HepG2 (cell line): ENCODE measurements around the gene CAGE1.

Experiments used
- ATAD3A ChIP-seq: sonication (generic); formaldehyde crosslinking; IDR thresholded peaks from 2 replicates; pipeline ENCODE4 v1.4.0; 2020; ENCODE audit warnings: missing genetic modification reagents
- CEBPG ChIP-seq: IDR thresholded peaks from 2 replicates; pipeline ENCODE4 v1.6.1; 2016
- CTCF ChIP-seq: sonication (generic); formaldehyde crosslinking; IDR thresholded peaks from 2 replicates; pipeline ENCODE4 v1.5.0; 2020; ENCODE audit warnings: mild to moderate bottlenecking, missing genetic modification reagents, moderate library complexity
- DNMT1 ChIP-seq: sonication (generic); formaldehyde crosslinking; IDR thresholded peaks from 2 replicates; pipeline ENCODE4 v1.5.1; 2020; ENCODE audit warnings: mild to moderate bottlenecking, missing genetic modification reagents
- KAT7 ChIP-seq: IDR thresholded peaks from 2 replicates; pipeline ENCODE4 v1.6.1; 2018; ENCODE audit warnings: borderline replicate concordance, missing compliant biosample characterization
- TAF1 ChIP-seq: sonication (generic); formaldehyde crosslinking; IDR thresholded peaks from 2 replicates; pipeline ENCODE4 v1.4.0; 2020; ENCODE audit warnings: missing genetic modification reagents
- ZNF124 ChIP-seq: sonication (generic); formaldehyde crosslinking; IDR thresholded peaks from 2 replicates; pipeline ENCODE4 v1.4.0; 2020; ENCODE audit warnings: missing genetic modification reagents
- ZSCAN25 ChIP-seq: sonication (generic); formaldehyde crosslinking; IDR thresholded peaks from 2 replicates; pipeline ENCODE4 v1.8.0; 2022; ENCODE audit warnings: mild to moderate bottlenecking, missing genetic modification reagents
- TF ChIP-seq, protein P1 (sequence below): IDR thresholded peaks from 2 replicates; pipeline ENCODE4 v1.6.1; 2016; ENCODE audit warnings: mild to moderate bottlenecking, missing biosample characterization, missing genetic modification reagents
- TF ChIP-seq, protein P2 (sequence below), 2 experiments: fragments of 450-650 bp in 1 of 2; sonication (generic) in 1 of 2; formaldehyde crosslinking; IDR thresholded peaks; 2 replicates each; pipeline versions ENCODE4 v1.5.0 to v1.8.0; 2020 to 2022; ENCODE audit warnings: mild to moderate bottlenecking in 1 of 2, missing genetic modification reagents in 1 of 2

DNA sequence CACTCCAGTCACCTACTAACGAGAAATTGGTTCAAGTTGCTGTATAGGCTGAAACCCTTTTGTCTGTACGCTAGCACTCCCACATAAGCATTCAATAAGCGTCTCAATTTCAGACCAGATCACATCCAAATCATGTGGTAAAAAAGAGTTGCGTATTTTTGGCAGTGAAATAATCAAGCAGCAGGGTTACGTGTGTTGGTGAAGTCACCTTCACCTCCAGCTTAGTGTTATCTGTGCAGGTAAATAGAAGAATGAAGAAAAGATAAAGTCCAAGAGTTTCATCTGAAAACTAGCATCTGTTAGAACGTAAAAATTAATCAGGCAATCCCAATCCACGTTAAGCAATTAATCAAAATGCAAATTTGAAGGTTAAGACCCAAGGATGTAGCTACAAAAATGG lies 87.8 kb downstream of the CAGE1 start:
- TF ChIP-seq ATAD3A (CRISPR knock-in tag) (no peak), CTCF (CRISPR knock-in tag) (no peak), KAT7 (CRISPR knock-in tag) (no peak), TAF1 (CRISPR knock-in tag) (no peak), DNMT1 (CRISPR knock-in tag) (no peak), ZNF124 (CRISPR knock-in tag) (no peak), ZSCAN25 (no peak), CEBPG (no peak)
- TF ChIP-seq, protein P1, sequence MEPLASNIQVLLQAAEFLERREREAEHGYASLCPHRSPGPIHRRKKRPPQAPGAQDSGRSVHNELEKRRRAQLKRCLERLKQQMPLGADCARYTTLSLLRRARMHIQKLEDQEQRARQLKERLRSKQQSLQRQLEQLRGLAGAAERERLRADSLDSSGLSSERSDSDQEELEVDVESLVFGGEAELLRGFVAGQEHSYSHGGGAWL (CRISPR knock-in tag): no peak
- TF ChIP-seq, protein P2, sequence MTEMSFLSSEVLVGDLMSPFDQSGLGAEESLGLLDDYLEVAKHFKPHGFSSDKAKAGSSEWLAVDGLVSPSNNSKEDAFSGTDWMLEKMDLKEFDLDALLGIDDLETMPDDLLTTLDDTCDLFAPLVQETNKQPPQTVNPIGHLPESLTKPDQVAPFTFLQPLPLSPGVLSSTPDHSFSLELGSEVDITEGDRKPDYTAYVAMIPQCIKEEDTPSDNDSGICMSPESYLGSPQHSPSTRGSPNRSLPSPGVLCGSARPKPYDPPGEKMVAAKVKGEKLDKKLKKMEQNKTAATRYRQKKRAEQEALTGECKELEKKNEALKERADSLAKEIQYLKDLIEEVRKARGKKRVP (CRISPR knock-in tag; IDR thresholded peaks at IDR 0.05): no peak
